Esophagus squamous epithelium (tissue), 5 donors: ENCODE data around the gene ABCG2. TPM values are rescaled to one million over a fixed set of nuclear protein-coding genes. Genes with fewer than 3 reads are reported as not detected.

Source experiments
- DNase-seq: peaks from one replicate; lab custom pipeline; 2025; lab: John Stamatoyannopoulos, UW
- H3K27ac ChIP-seq, 4 donors: fragments of 200-600 bp; sonication (generic); one replicate each; pipeline ENCODE4 v1.5.1; 2016 to 2019; ENCODE audit warnings: mild to moderate bottlenecking in 1 of 4
- H3K27me3 ChIP-seq, 4 donors: fragments of 200-600 bp; sonication (generic); 1 replicate in 3 of 4; 2 replicates in 1 of 4; pipeline versions ENCODE4 v1.5.1 to v1.6.0; 2017 to 2021; ENCODE audit warnings: antibody characterized with exemption in 1 of 4
- H3K36me3 ChIP-seq, 3 donors: fragments of 200-600 bp; sonication (generic); one replicate each; pipeline ENCODE4 v1.5.1; 2016 to 2019
- H3K4me1 ChIP-seq, 3 donors: fragments of 200-600 bp; sonication (generic); one replicate each; pipeline ENCODE4 v1.5.1; 2017 to 2019
- H3K4me3 ChIP-seq, 4 donors: fragments of 200-600 bp; sonication (generic); 1 replicate in 3 of 4; 2 replicates in 1 of 4; pipeline ENCODE4 v1.5.1; 2016 to 2019; ENCODE audit warnings: mild to moderate bottlenecking in 2 of 4, moderate library complexity in 1 of 4
- H3K9me3 ChIP-seq, 3 donors: fragments of 200-600 bp; sonication (generic); one replicate each; pipeline ENCODE4 v1.5.1; 2016 to 2019
- CTCF ChIP-seq, 6 experiments: fragments of 450-650 bp in 4 of 6; fragments of 200-600 bp in 2 of 6; sonication (generic) in 2 of 6; IDR thresholded peaks; one replicate each; pipeline ENCODE4 v1.5.1; 2016 to 2019; ENCODE audit warnings: antibody characterized with exemption in 6 of 6, mild to moderate bottlenecking in 4 of 6, moderate library complexity in 4 of 6
- POLR2A ChIP-seq, 4 donors: fragments of 450-650 bp; IDR thresholded peaks; one replicate each; pipeline ENCODE4 v1.6.1; 2017; ENCODE audit warnings: antibody characterized with exemption in 4 of 4, mild to moderate bottlenecking in 4 of 4, moderate library complexity in 3 of 4
- WGBS, 2 donors: methylation state at CpG; one replicate each; pipeline ENCODE4 v1.1.5; 2018; 5-methylcytosine and 5-hydroxymethylcytosine counted together
- intact Hi-C: fragments of 100-400 bp; cut with DNase I; formaldehyde crosslinking; loops from one replicate; pipeline ENCODE4 v1.15.0; 2022
- total RNA-seq, 4 donors: library from RNA; depleted of rRNA; stranded (reverse); fragments of >200 nt; gene quantifications; one replicate each; pipeline ENCODE4 v1.1.0, GENCODE V29; 2016
- donor health status: DM: yes; HTN: yes; CAD: no.

ABCG2 gene
- total RNA-seq, 4 donors from 2014 or later = 0.76 to 7.1 (median 3.6) TPM

- DNase-seq = no peak
- no peaks in the 10 kb centered on the region for H3K27me3 ChIP-seq
- TF ChIP-seq POLR2A (IDR thresholded peaks at IDR 0.05) = no peak
- no peak for TF ChIP-seq CTCF (IDR thresholded peaks at IDR 0.05)
- H3K9me3 ChIP-seq = no peaks in the 10 kb centered on the region
- H3K4me3 ChIP-seq = no peak overlapping the region
- no peak overlapping the region for H3K27ac ChIP-seq
- no peaks in the 10 kb centered on the region for H3K36me3 ChIP-seq
- peaks cover 0 to 7% (median 0%) of the 10 kb centered on the region in 3 donors for H3K4me1 ChIP-seq
- WGBS, 2 donors = 85 to 90% methylated on average over 7 of the region's 7 CpGs
- intact Hi-C loops = no loop called here
These were observed 56.4 kb downstream of the ABCG2 start for GRCh38 chr4:88102026-88102425.

GRCh38 chr4:88101165-88101564 is 57.3 kb downstream of the ABCG2 start:
- Histone ChIP-seq H3K36me3 (no peaks in the 10 kb centered on the region), H3K4me1 (no peaks in the 10 kb centered on the region), H3K27me3 (no peaks in the 10 kb centered on the region), H3K4me3 (no peak overlapping the region), H3K27ac (no peak overlapping the region), H3K9me3 (no peaks in the 10 kb centered on the region)
- TF ChIP-seq POLR2A (IDR thresholded peaks at IDR 0.05) (no peak), CTCF (IDR thresholded peaks at IDR 0.05) (no peak)
- intact Hi-C loops = no loop called here
- DNase-seq = no peak
- 69 to 86% methylated on average over 6 of the region's 6 CpGs for WGBS, 2 donors

- Histone ChIP-seq H3K4me3 (no peak overlapping the region), H3K4me1 (no peaks in the 10 kb centered on the region), H3K36me3 (no peaks in the 10 kb centered on the region), H3K9me3 (no peaks in the 10 kb centered on the region), H3K27ac (no peak overlapping the region), H3K27me3 (no peaks in the 10 kb centered on the region)
- TF ChIP-seq CTCF (IDR thresholded peaks at IDR 0.05) = no peak
- TF ChIP-seq POLR2A (IDR thresholded peaks at IDR 0.05) = no peak
- DNase-seq = no peak
- intact Hi-C loops = no loop called here
- WGBS, 2 donors = 85 to 88% methylated on average over 4 of the region's 4 CpGs
These were observed 59.3 kb downstream of the ABCG2 start for GRCh38 chr4:88098993-88099752.

DNA sequence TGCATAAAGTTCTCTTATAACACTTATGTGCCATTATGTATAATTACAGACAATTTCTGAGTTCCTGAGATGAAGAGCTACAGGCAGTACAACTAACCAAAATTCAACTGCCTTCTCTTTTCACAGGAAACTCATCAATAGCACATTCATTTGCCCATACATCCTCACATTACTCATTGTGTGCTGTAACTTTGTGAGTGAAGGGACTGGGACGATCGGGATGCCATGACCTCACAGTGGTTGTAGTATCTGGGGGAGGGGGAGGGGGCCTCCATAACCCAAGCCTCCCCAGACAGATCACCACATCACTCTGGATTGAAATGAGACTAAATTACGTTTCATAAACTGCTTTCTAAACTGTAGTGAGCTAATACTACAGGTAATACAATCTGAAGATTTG is 60.7 kb downstream of the ABCG2 start:
- Histone ChIP-seq H3K4me3 (no peak overlapping the region), H3K4me1 (no peaks in the 10 kb centered on the region), H3K27me3 (no peaks in the 10 kb centered on the region), H3K36me3 (no peaks in the 10 kb centered on the region), H3K27ac (no peak overlapping the region), H3K9me3 (no peaks in the 10 kb centered on the region)
- 82 to 85% methylated on average over 3 of the region's 3 CpGs for WGBS, 2 donors
- intact Hi-C loops = no loop called here
- no peak for DNase-seq
- TF ChIP-seq POLR2A (IDR thresholded peaks at IDR 0.05) = no peak
- no peak for TF ChIP-seq CTCF (IDR thresholded peaks at IDR 0.05)

DNA sequence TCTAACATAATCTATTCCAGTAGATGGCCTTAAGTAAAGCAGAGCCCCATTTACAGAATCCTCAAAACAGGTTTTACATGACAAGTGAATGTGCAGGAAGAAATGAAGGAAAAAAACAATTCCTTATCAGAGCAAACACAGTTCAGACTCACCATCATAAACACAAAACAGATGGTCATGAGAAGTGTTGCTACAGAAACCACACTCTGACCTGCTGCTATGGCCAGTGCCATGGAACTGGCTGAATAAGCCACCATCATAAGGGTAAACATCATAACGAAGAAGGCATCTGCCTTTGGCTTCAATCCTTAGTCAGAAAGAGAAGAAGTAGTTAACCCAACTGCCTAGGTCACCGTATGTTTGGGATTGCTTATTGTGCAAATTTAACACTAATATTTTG is 61.1 kb downstream of the ABCG2 start:
- intact Hi-C loops = no loop called here
- TF ChIP-seq CTCF (IDR thresholded peaks at IDR 0.05) (no peak), POLR2A (IDR thresholded peaks at IDR 0.05) (no peak)
- Histone ChIP-seq H3K27ac (no peak overlapping the region), H3K4me3 (no peak overlapping the region), H3K36me3 (no peaks in the 10 kb centered on the region), H3K27me3 (no peaks in the 10 kb centered on the region), H3K4me1 (no peaks in the 10 kb centered on the region), H3K9me3 (no peaks in the 10 kb centered on the region)
- 62 to 76% methylated on average over 2 of the region's 2 CpGs for WGBS, 2 donors
- no peak for DNase-seq
